ENCODE measurements around the gene ACOXL. TPM values are rescaled to one million over a fixed set of nuclear protein-coding genes. Genes with fewer than 3 reads are reported as not detected.
"Not testable (repeated sequence)": the region's sequence is repeated elsewhere in the genome, so short reads cannot be mapped to it uniquely, and the experiment has no call there.

Gene ACOXL
- total RNA-seq, 1 experiment from 2014 or later, result not detected

DNA sequence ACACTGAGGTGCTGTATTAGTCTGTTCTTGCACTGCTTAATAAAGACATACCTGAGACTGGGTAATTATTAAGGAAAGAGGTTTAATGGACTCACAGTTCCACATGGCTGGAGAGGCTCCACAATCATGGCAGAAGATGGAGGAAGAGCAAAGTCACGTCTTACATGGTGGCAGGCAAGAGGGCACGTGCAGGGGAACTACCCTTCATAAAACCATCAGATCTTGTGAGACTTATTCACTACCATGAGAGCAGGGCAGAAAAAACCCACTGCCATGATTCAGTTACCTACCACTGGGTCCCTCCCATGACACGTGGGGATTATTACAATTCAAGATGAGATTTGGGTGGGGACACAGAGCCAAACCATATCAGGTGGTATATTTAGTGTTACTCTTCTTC, 229.3 kb downstream of the ACOXL start:
- not testable (repeated sequence) for H3K4me3 ChIP-seq (ENCODE audit: low read length); DNase-seq; H4K20me1 ChIP-seq (ENCODE audit: insufficient read depth, low read depth, low read length); H3K4me2 ChIP-seq (ENCODE audit: low read depth, low read length, poor library complexity, severe bottlenecking); H2AFZ ChIP-seq (ENCODE audit: low read length); H3K27ac ChIP-seq (ENCODE audit: low read length); H3K27me3 ChIP-seq (ENCODE audit: low read length); H3K9me2 ChIP-seq (replicated peaks; ENCODE audit: insufficient read depth, low read length); H3K9me3 ChIP-seq (ENCODE audit: low read length); H3K79me2 ChIP-seq (ENCODE audit: low read length); H3K36me3 ChIP-seq (ENCODE audit: insufficient read depth, low read length); H3K4me1 ChIP-seq (ENCODE audit: low read length); H3K9ac ChIP-seq (ENCODE audit: low read length)

DNA sequence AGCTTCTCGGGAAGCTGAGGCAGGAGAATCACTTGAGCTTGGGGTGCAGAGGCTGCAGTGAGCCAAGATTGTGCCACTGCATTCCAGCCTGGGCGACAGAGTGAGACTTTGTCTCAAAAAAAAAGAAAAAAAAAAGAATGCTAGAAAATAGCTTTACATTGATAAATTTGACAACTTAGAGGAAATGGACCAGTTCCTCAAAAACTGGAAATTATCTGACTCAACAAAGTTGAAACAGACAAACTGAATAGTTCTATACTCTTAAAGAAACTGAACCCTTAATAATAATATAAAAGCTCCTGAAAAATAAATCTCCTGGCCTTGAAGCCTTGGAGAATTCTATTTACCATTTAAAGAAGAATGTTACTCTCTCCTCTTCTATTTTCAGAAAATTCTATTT, 237.3 kb downstream of the ACOXL start:
- Histone ChIP-seq H3K27me3 (ENCODE audit: low read length) (no peaks in the 10 kb centered on the region), H3K36me3 (ENCODE audit: insufficient read depth, low read length) (no peaks in the 10 kb centered on the region), H3K79me2 (ENCODE audit: low read length) (no peaks in the 10 kb centered on the region), H3K4me1 (ENCODE audit: low read length) (no peaks in the 10 kb centered on the region), H4K20me1 (ENCODE audit: insufficient read depth, low read depth, low read length) (no peaks in the 10 kb centered on the region), H2AFZ (ENCODE audit: low read length) (no peak overlapping the region), H3K4me2 (ENCODE audit: low read depth, low read length, poor library complexity, severe bottlenecking) (no peak overlapping the region), H3K9me3 (ENCODE audit: low read length) (no peaks in the 10 kb centered on the region), H3K4me3 (ENCODE audit: low read length) (no peak overlapping the region), H3K9me2 (replicated peaks; ENCODE audit: insufficient read depth, low read length) (no peaks in the 10 kb centered on the region), H3K27ac (ENCODE audit: low read length) (no peak overlapping the region), H3K9ac (ENCODE audit: low read length) (no peak overlapping the region)
- no peak for DNase-seq

DNA sequence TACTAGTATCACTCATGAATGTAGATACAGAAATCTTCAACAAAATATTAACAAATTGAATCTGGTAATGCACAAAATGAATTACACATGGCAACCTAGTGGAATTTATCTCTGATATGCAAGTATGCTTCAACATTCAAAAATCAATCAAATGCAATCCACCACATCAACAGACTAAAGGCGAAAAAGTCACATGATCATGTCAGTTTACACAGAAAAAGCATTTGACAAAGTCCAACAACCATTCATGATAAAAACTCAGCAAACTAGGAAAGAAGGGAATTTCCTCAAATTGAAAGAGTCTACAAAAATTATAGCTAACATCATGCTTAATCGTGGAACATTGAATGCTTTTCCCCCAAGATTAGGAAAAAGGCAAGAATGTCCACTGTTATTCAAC, 237.8 kb downstream of the ACOXL start:
- H3K9me3 ChIP-seq (ENCODE audit: low read length), result no peaks in the 10 kb centered on the region
- no peak overlapping the region for H3K9ac ChIP-seq (ENCODE audit: low read length)
- no peak overlapping the region for H3K27ac ChIP-seq (ENCODE audit: low read length)
- H3K36me3 ChIP-seq (ENCODE audit: insufficient read depth, low read length), result no peaks in the 10 kb centered on the region
- DNase-seq, result no peak
- no peaks in the 10 kb centered on the region for H3K9me2 ChIP-seq (replicated peaks; ENCODE audit: insufficient read depth, low read length)
- H3K4me2 ChIP-seq (ENCODE audit: low read depth, low read length, poor library complexity, severe bottlenecking), result no peak overlapping the region
- H4K20me1 ChIP-seq (ENCODE audit: insufficient read depth, low read depth, low read length), result no peaks in the 10 kb centered on the region
- no peaks in the 10 kb centered on the region for H3K27me3 ChIP-seq (ENCODE audit: low read length)
- H2AFZ ChIP-seq (ENCODE audit: low read length), result no peak overlapping the region
- no peak overlapping the region for H3K4me3 ChIP-seq (ENCODE audit: low read length)
- H3K4me1 ChIP-seq (ENCODE audit: low read length), result no peaks in the 10 kb centered on the region
- no peaks in the 10 kb centered on the region for H3K79me2 ChIP-seq (ENCODE audit: low read length)

DNA sequence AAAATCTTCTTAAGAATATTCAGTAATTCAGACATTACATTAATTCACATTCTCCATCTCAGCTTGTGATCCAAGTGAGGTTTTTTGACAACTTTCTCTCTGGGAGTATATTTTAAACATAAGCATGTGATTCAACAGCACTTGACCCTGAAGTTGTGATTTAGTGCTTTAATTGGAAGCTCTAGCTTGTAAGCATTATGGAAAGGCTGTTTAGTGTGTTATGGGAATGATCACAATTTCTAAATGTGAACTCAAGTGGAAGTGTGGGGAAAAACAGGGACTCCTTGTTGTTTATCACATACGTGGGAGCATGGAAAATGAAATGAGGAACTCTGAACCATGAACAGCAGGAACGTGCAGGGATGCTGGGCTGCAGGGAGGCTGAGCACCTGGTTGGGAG, 239.4 kb downstream of the ACOXL start:
- no peak overlapping the region for H2AFZ ChIP-seq (ENCODE audit: low read length)
- H3K9me2 ChIP-seq (replicated peaks; ENCODE audit: insufficient read depth, low read length), result no peaks in the 10 kb centered on the region
- no peak overlapping the region for H3K27ac ChIP-seq (ENCODE audit: low read length)
- no peak overlapping the region for H3K4me3 ChIP-seq (ENCODE audit: low read length)
- no peaks in the 10 kb centered on the region for H3K9me3 ChIP-seq (ENCODE audit: low read length)
- no peaks in the 10 kb centered on the region for H4K20me1 ChIP-seq (ENCODE audit: insufficient read depth, low read depth, low read length)
- DNase-seq, result no peak
- no peak overlapping the region for H3K4me2 ChIP-seq (ENCODE audit: low read depth, low read length, poor library complexity, severe bottlenecking)
- H3K36me3 ChIP-seq (ENCODE audit: insufficient read depth, low read length), result no peaks in the 10 kb centered on the region
- H3K27me3 ChIP-seq (ENCODE audit: low read length), result no peaks in the 10 kb centered on the region
- no peaks in the 10 kb centered on the region for H3K79me2 ChIP-seq (ENCODE audit: low read length)
- no peaks in the 10 kb centered on the region for H3K4me1 ChIP-seq (ENCODE audit: low read length)
- H3K9ac ChIP-seq (ENCODE audit: low read length), result no peak overlapping the region

DNA sequence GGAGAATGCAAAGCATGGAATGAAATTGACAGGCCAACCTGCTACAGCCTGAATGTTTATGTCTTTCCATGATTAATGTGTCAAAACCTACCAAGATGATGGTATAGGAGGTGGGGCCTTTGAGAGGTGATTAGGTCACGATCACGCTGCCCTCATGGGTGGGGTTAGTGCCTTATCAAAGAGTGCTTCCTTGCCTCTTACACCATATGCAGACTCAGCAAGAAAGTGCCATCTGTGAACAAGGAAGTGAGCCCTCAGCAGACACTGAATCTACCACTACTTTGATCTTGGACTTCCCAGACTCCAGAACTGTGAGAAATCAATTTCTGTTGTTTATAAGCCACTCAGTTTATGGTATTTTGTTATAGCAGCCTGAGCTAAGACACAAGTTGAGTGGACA, 240.9 kb downstream of the ACOXL start:
- no peak overlapping the region for H3K27ac ChIP-seq (ENCODE audit: low read length)
- H3K79me2 ChIP-seq (ENCODE audit: low read length), result no peaks in the 10 kb centered on the region
- DNase-seq, result no peak
- no peaks in the 10 kb centered on the region for H3K9me3 ChIP-seq (ENCODE audit: low read length)
- no peak overlapping the region for H3K4me2 ChIP-seq (ENCODE audit: low read depth, low read length, poor library complexity, severe bottlenecking)
- H3K27me3 ChIP-seq (ENCODE audit: low read length), result no peaks in the 10 kb centered on the region; the same call in 1 of the 2 replicates
- no peaks in the 10 kb centered on the region for H3K9me2 ChIP-seq (replicated peaks; ENCODE audit: insufficient read depth, low read length)
- H3K9ac ChIP-seq (ENCODE audit: low read length), result no peak overlapping the region
- H3K36me3 ChIP-seq (ENCODE audit: insufficient read depth, low read length), result no peaks in the 10 kb centered on the region
- H2AFZ ChIP-seq (ENCODE audit: low read length), result no peak overlapping the region
- H3K4me3 ChIP-seq (ENCODE audit: low read length), result no peak overlapping the region
- no peaks in the 10 kb centered on the region for H4K20me1 ChIP-seq (ENCODE audit: insufficient read depth, low read depth, low read length)
- no peaks in the 10 kb centered on the region for H3K4me1 ChIP-seq (ENCODE audit: low read length)

DNA sequence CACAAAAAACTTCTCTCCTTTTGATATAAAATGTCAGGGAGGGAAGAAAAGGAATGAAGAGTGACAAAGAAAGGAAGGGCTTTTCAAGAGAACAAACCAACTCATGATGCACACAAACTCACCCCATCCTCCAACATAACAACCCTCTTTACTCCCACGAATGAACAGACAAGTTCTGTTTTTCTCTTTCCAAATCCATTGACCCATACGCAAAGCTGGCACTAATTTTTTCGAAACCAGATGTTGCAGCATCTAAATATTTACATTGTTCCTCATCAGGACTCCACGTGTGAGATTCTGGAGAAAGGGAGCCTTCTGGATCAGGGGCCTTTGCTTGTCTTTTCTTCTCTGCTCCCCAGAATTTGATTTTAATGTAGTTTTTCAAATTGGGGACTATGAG, 245.0 kb downstream of the ACOXL start:
- H4K20me1 ChIP-seq (ENCODE audit: insufficient read depth, low read depth, low read length), result no peaks in the 10 kb centered on the region
- H3K4me1 ChIP-seq (ENCODE audit: low read length), result no peaks in the 10 kb centered on the region
- H3K27me3 ChIP-seq (ENCODE audit: low read length), result no peaks in the 10 kb centered on the region; the same call in 1 of the 2 replicates
- H3K9ac ChIP-seq (ENCODE audit: low read length), result no peak overlapping the region
- H3K79me2 ChIP-seq (ENCODE audit: low read length), result no peaks in the 10 kb centered on the region
- no peaks in the 10 kb centered on the region for H3K9me3 ChIP-seq (ENCODE audit: low read length)
- DNase-seq, result no peak
- no peak overlapping the region for H3K4me3 ChIP-seq (ENCODE audit: low read length)
- H3K27ac ChIP-seq (ENCODE audit: low read length), result no peak overlapping the region
- H3K36me3 ChIP-seq (ENCODE audit: insufficient read depth, low read length), result no peaks in the 10 kb centered on the region
- no peak overlapping the region for H3K4me2 ChIP-seq (ENCODE audit: low read depth, low read length, poor library complexity, severe bottlenecking)
- H2AFZ ChIP-seq (ENCODE audit: low read length), result no peak overlapping the region
- no peaks in the 10 kb centered on the region for H3K9me2 ChIP-seq (replicated peaks; ENCODE audit: insufficient read depth, low read length)

DNA sequence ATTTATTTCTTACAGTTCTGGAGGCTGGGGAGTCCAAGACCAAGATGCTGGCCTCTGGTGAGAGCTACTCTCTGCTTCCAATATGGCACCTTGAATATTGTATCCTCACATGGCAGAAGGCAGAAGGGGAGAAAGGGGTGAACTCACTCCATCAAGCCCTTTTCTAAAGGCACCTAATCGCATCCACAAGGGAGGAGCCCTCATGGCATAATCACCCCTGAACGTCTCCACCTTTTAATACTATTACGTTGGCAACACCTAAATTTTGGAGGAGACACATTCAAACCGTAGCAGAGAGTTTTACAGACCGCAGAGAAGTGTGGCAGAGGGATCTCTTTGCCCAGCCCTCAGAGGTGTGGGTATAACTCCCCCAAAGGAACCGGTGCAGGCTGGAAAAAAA, 245.8 kb downstream of the ACOXL start:
- H3K4me2 ChIP-seq (ENCODE audit: low read depth, low read length, poor library complexity, severe bottlenecking), result no peak overlapping the region
- no peak overlapping the region for H3K9ac ChIP-seq (ENCODE audit: low read length)
- no peak for DNase-seq
- no peaks in the 10 kb centered on the region for H3K9me3 ChIP-seq (ENCODE audit: low read length)
- no peaks in the 10 kb centered on the region; the same call in 1 of the 2 replicates for H3K27me3 ChIP-seq (ENCODE audit: low read length)
- no peaks in the 10 kb centered on the region for H4K20me1 ChIP-seq (ENCODE audit: insufficient read depth, low read depth, low read length)
- H3K79me2 ChIP-seq (ENCODE audit: low read length), result no peaks in the 10 kb centered on the region
- no peak overlapping the region for H2AFZ ChIP-seq (ENCODE audit: low read length)
- no peak overlapping the region for H3K4me3 ChIP-seq (ENCODE audit: low read length)
- H3K4me1 ChIP-seq (ENCODE audit: low read length), result no peaks in the 10 kb centered on the region
- H3K36me3 ChIP-seq (ENCODE audit: insufficient read depth, low read length), result no peaks in the 10 kb centered on the region
- H3K27ac ChIP-seq (ENCODE audit: low read length), result no peak overlapping the region
- no peaks in the 10 kb centered on the region for H3K9me2 ChIP-seq (replicated peaks; ENCODE audit: insufficient read depth, low read length)

DNA sequence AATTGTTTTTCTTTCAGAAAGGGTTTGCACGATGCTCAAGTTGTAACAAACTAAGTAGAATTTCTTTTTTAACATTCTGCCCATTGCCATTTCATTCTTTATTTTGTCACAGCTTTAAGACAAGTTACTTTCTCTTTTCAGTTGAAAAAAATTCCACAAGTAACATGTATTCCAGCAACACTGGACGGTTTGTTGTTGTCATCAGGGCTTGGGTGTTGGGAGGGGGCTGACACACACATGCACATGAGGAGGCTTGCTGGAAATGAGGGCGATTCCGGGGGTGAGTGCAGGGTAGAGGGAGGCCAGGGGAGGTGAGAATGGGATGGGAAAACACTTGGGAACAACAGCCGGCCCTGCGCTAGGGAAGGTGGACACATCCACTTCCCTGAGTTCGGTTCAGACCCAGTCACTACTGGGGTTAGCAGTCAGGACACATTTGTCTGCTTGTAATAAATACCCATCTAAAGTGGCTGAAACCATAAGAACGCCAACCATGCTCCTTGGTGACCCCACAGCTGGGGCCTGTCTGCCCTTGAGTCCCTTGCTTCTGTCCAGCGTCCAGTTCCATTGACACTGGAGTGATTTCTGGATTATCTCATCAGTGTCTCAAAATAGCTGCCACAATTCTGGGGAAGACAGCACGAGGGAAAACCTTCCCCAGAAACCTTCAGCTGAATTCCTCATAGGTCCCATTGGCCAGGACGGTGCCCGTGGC, 246.5 kb downstream of the ACOXL start:
- Histone ChIP-seq H3K9ac (ENCODE audit: low read length) (no peak overlapping the region), H4K20me1 (ENCODE audit: insufficient read depth, low read depth, low read length) (no peaks in the 10 kb centered on the region), H3K27me3 (ENCODE audit: low read length) (no peaks in the 10 kb centered on the region; the same call in 1 of the 2 replicates), H3K4me1 (ENCODE audit: low read length) (no peaks in the 10 kb centered on the region), H3K4me2 (ENCODE audit: low read depth, low read length, poor library complexity, severe bottlenecking) (no peak overlapping the region), H3K36me3 (ENCODE audit: insufficient read depth, low read length) (no peaks in the 10 kb centered on the region), H3K79me2 (ENCODE audit: low read length) (no peaks in the 10 kb centered on the region), H2AFZ (ENCODE audit: low read length) (no peak overlapping the region), H3K9me3 (ENCODE audit: low read length) (no peaks in the 10 kb centered on the region), H3K9me2 (replicated peaks; ENCODE audit: insufficient read depth, low read length) (no peaks in the 10 kb centered on the region), H3K27ac (ENCODE audit: low read length) (no peak overlapping the region), H3K4me3 (ENCODE audit: low read length) (no peak overlapping the region)
- DNase-seq, result no peak
